Stimulated activated effector memory CD8-positive, alpha-beta T cell treated with anti-CD3 and anti-CD28 coated beads, Interleukin-12 subunit alpha, Interleukin-12 subunit beta, amount 100 ng/mL, for 72 hours (primary cell): ENCODE results near the gene SECISBP2L.

ENCODE experiments used
- ATAC-seq: fragments of 150-1000 bp; cut with Tn5 transposase; 2 replicates; pipeline ENCODE4 v1.10.0; 2021
- DNase-seq, 2 donors: peaks; one replicate each; pipeline ENCODE4 v3.0.0; 2021 to 2022; ENCODE audit warnings: low spot score in 2 of 2
- H3K27ac Mint-ChIP-seq: one replicate; pipeline ENCODE4 v1.8.0; 2022; ENCODE audit warnings: mild to moderate bottlenecking, mixed read lengths
- H3K36me3 Mint-ChIP-seq: one replicate; pipeline ENCODE4 v1.8.0; 2022; ENCODE audit warnings: mild to moderate bottlenecking, mixed read lengths
- H3K4me1 Mint-ChIP-seq: one replicate; pipeline ENCODE4 v1.8.0; 2022; ENCODE audit warnings: mixed read lengths
- H3K4me3 Mint-ChIP-seq: one replicate; pipeline ENCODE4 v1.8.0; 2022; ENCODE audit warnings: mild to moderate bottlenecking, mixed read lengths
- H3K9me3 Mint-ChIP-seq: one replicate; pipeline ENCODE4 v1.8.0; 2022; ENCODE audit warnings: mixed read lengths

SECISBP2L gene

DNA sequence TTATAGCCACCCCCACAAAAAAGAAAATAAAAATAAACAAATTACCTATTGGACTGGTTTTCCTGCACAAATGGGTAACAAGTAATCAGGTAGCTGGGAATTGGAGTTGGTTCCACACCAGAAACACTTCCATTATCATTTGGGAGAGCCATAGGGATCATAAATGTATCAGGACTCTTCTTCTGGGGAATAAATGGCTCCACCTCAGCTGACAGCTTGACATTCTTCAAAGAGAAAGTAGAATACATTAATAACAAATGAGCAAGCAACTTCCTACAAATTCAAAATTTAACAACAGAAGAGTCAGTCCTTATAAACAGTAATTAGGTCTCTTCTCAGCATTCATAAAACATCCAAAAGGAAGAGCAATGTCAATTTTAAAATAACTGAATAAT lies 8.7 kb downstream of the SECISBP2L start:
- H3K4me1 Mint-ChIP-seq = peaks cover 27% of the 10 kb centered on the region
- peak overlapping the region; percentile 74 for H3K27ac Mint-ChIP-seq
- H3K4me3 Mint-ChIP-seq = no peak overlapping the region
- H3K9me3 Mint-ChIP-seq = no peaks in the 10 kb centered on the region
- ATAC-seq = no peak
- H3K36me3 Mint-ChIP-seq = peaks cover 43% of the 10 kb centered on the region
- DNase-seq = no peak

DNA sequence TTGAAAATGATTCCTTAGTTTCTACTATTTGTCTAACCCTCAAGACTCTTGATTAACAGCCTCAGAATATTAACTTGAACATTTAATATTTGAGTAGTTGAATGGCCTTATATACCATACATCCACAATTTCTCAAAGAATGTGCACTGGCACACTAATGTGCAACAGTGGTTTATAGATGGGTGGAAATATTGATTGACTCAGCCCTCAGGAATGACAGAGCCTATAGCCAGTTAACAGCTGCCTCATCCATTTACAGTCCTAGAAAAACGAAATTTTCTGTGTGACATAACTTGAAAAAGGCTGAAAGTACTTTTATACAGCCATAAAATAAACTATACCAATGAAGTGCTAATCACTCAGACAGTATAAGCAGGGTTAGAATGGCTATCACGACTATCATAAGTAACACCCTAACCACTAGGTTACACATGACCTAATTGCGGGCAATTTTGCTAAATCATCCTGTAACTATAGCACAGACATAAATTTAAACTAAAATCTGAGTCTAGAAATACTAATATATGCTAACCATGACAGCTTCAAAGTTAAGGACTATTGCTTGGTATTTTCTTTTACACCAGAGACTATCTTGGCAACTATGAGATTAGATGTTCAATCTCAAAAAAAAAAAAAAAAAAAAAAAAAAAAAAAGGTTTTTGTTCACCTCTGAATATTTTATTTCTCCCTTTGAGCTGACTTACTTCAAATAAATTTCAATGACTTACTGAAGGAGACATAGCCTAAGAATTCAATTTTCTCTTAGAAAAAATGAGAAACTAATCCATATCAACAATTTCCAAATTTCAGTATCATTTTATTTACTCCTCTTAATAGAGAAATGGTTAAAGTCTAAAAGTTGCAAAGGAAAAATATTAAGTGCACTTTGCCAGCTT lies 9.3 kb downstream of the SECISBP2L start:
- H3K4me1 Mint-ChIP-seq = peaks cover 21% of the 10 kb centered on the region
- no peak for DNase-seq

DNA sequence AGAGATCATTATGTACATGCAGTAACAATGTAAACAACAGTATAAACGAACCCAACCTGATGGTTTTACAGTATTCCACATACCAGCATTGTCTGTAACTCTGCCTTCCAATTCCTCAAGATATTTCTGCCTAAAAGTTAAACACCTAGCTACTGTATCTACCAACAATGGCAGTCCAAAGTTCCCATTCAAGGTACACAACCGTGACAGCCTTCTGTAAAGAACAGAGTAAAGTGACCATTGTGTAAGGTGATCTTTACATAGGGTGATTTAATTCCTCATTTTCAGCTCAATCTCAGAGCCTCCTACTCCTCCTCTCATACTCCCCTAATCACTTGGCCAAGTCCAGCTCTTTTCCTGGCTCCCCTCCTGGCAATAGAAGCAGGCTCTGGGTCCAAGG lies 10.4 kb downstream of the SECISBP2L start:
- H3K4me3 Mint-ChIP-seq = no peak overlapping the region
- peaks cover 52% of the 10 kb centered on the region for H3K36me3 Mint-ChIP-seq
- no peaks in the 10 kb centered on the region for H3K9me3 Mint-ChIP-seq
- peak overlapping the region; percentile 63 for H3K27ac Mint-ChIP-seq
- DNase-seq = no peak
- ATAC-seq = no peak
- H3K4me1 Mint-ChIP-seq = peaks cover 14% of the 10 kb centered on the region

More for the DNA sequence above, 9.3 kb downstream of the SECISBP2L start:
- H3K4me3 Mint-ChIP-seq = no peak overlapping the region
- H3K9me3 Mint-ChIP-seq = no peaks in the 10 kb centered on the region
- peak; percentile 100 for ATAC-seq
- H3K27ac Mint-ChIP-seq = peak overlapping the region; percentile 74
- peaks cover 43% of the 10 kb centered on the region for H3K36me3 Mint-ChIP-seq

DNA sequence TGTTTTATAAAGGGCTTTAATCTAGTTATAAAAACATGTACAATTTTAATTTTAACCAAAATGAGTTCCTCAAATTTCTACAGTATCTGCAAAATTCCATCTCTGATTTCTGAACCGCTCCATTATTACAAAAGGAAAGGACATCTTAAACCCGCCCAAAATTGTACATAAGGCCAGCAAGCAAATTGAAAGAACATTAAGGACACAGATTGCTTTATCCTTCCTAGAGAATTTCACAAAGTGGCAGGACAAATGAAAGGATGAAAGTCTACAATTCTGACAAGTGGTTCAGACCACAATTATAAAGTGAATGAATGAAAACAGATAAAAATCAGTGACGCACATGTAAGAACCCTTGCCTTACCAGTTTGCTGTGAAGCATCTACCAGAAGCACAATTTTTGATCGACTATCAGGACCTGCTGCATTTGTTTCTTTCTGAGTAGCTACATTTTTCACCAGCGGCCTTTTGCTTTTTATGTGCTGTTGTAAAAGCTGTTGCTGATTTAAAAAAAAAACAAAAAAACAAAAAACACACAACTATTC lies 13.6 kb downstream of the SECISBP2L start:
- Mint-ChIP-seq H3K4me3 (no peak overlapping the region), H3K27ac (no peak overlapping the region), H3K4me1 (peaks cover 9% of the 10 kb centered on the region), H3K9me3 (no peaks in the 10 kb centered on the region), H3K36me3 (peaks cover 72% of the 10 kb centered on the region)
- no peak for DNase-seq
- ATAC-seq = no peak

DNA sequence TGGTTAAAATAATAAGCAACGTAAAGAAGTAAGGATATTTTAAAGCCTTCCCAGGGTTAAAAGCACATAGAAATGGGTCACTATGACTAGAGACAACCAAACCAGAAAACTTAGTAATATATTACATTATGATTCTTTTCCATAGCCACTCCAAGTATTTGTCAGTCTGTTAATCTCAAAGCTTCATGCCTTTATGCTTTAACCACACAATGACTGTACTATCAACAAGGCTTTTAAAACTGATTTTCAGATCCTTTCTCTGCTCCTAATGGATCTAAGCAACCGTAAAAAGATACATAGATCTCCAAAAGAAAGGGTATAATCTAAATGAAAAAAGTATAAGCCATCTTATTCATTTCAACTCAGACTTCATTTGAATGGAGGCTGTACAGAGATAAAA lies 14.4 kb downstream of the SECISBP2L start:
- Mint-ChIP-seq H3K4me1 (peaks cover 6% of the 10 kb centered on the region), H3K27ac (no peak overlapping the region), H3K9me3 (no peaks in the 10 kb centered on the region), H3K4me3 (no peak overlapping the region), H3K36me3 (peaks cover 76% of the 10 kb centered on the region)
- ATAC-seq = no peak
- no peak for DNase-seq

DNA sequence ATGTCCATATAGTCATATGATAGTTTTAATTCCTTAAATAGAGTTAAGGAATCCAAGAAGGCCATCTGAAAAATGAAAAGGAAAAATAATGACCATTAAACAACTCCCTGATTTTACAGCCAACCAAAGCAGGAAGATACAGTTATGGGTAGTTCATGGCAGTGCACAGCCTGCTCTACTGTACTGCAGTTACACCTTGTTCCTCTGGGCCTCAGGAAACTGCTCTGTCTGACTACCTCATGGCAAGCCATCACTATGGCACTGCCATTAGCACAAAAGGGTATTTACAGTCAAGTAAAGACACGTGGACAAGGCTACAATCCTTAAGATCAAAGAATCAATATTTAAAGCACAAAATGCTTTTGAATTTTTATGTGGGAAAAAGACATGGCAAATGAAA lies 19.5 kb downstream of the SECISBP2L start:
- DNase-seq (no peak), ATAC-seq (no peak)
- peaks cover 82% of the 10 kb centered on the region for H3K36me3 Mint-ChIP-seq
- no peak overlapping the region for H3K4me3 Mint-ChIP-seq
- H3K4me1 Mint-ChIP-seq = peaks cover 17% of the 10 kb centered on the region
- H3K27ac Mint-ChIP-seq = no peak overlapping the region
- no peaks in the 10 kb centered on the region for H3K9me3 Mint-ChIP-seq

DNA sequence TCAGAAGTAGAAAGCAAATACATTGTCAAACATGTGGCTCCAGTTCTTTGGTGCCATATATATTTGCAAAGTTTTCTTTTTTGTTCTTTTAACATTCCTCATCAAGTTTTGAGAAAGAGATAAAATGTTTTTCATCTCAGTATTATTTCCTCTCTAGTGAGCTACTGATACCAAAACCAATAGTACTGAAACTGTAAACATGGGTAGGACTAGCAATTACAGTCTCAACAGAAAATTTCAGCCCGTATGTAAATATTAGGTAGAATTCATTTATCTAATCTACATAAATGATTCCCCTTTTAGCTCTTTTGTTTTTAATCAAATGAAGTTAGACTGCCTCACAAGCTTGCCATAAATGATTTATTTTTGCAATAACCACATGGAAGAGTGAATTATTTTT lies 21.4 kb downstream of the SECISBP2L start:
- ATAC-seq (no peak), DNase-seq (no peak)
- H3K4me1 Mint-ChIP-seq = peaks cover 17% of the 10 kb centered on the region
- no peak overlapping the region for H3K27ac Mint-ChIP-seq
- H3K36me3 Mint-ChIP-seq = peaks cover 80% of the 10 kb centered on the region
- H3K4me3 Mint-ChIP-seq = no peak overlapping the region
- H3K9me3 Mint-ChIP-seq = no peaks in the 10 kb centered on the region

DNA sequence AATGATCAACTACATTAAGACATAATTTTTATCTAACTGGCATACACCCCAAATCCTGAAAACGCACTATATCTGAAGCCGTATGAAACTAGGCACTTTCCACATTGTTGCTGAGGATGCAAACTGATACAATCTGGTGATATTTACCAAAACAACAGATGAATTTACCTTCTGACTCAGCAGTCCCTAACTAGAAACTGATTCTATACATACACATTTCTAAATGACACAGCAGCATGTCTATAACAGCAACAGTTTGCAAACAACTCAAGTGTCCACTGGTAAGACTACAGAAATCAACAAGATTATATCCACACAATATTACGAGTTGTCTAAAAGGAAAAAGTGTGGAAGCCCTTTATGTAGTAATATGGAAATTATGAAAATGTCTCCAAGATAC lies 22.9 kb downstream of the SECISBP2L start:
- H3K4me3 Mint-ChIP-seq = no peak overlapping the region
- peak; percentile 93 for ATAC-seq
- no peak for DNase-seq
- no peaks in the 10 kb centered on the region for H3K9me3 Mint-ChIP-seq
- peak overlapping the region; percentile 69 for H3K27ac Mint-ChIP-seq
- peaks cover 74% of the 10 kb centered on the region for H3K36me3 Mint-ChIP-seq
- peaks cover 17% of the 10 kb centered on the region for H3K4me1 Mint-ChIP-seq

DNA sequence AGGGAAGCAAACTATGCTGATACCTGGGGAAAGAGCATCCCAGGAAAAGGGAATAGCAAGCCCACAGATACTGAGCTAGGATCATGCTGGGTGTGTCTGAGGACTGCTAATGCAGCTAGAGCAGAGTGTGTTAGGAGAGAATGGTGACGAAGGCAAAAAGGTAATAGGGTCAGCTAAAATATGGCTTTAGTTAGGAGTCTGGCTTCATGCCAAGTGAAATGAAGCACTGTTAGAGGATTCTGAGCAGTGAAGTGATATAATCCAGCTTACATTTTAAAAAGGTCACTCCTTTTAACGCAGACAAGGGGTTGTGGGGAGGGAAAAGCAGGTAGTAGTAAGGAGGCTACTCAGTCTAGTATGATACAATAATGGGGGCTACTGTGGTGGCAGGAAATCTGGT lies 30.4 kb downstream of the SECISBP2L start:
- H3K4me3 Mint-ChIP-seq = no peak overlapping the region
- no peak for DNase-seq
- H3K4me1 Mint-ChIP-seq = no peaks in the 10 kb centered on the region
- H3K36me3 Mint-ChIP-seq = peaks cover 64% of the 10 kb centered on the region
- no peaks in the 10 kb centered on the region for H3K9me3 Mint-ChIP-seq
- H3K27ac Mint-ChIP-seq = no peak overlapping the region
- no peak for ATAC-seq

DNA sequence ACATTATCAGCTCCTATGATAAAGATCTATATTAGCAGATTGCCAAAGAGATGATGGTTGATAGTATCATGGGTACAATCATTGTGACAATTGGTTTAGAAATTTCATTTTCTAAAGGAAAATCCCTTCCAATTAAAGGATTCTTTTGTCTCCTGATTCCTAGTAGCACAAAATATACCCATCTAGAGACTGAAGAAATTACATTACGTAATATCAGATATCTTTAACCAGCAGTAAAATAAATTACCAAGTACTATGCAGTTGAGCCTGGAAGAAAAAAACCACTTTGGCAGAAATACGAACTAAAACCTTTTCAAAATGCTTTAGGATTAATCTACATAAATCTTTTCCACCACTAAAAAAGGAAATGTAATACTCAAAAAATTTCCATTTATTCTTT lies 46.9 kb downstream of the SECISBP2L start:
- peaks cover 3% of the 10 kb centered on the region for H3K9me3 Mint-ChIP-seq
- DNase-seq = no peak
- no peak overlapping the region for H3K27ac Mint-ChIP-seq
- no peaks in the 10 kb centered on the region for H3K4me1 Mint-ChIP-seq
- ATAC-seq = no peak
- peaks cover 61% of the 10 kb centered on the region for H3K36me3 Mint-ChIP-seq
- H3K4me3 Mint-ChIP-seq = no peak overlapping the region

DNA sequence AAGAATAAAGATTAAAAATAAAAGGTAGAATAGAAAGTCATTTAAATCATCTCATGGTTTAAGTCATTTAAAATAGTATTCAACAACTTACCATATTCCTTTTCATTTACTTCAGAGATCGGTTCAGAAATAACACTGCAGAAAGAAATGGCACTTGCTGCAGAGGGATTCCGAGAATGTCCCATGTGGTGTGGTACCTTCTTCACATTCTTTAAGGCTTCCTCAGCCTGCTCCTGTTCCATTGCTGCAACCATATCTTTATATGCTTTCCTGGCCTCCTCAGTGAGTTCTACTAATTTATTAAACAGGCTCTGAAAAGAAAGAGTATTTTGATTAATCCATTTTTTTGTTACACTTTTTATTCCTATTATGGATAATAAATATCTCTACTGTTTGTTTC lies 50.0 kb downstream of the SECISBP2L start:
- ATAC-seq (no peak), DNase-seq (no peak)
- no peaks in the 10 kb centered on the region for H3K4me1 Mint-ChIP-seq
- no peak overlapping the region for H3K4me3 Mint-ChIP-seq
- H3K36me3 Mint-ChIP-seq = peaks cover 87% of the 10 kb centered on the region
- no peak overlapping the region for H3K27ac Mint-ChIP-seq
- no peaks in the 10 kb centered on the region for H3K9me3 Mint-ChIP-seq

DNA sequence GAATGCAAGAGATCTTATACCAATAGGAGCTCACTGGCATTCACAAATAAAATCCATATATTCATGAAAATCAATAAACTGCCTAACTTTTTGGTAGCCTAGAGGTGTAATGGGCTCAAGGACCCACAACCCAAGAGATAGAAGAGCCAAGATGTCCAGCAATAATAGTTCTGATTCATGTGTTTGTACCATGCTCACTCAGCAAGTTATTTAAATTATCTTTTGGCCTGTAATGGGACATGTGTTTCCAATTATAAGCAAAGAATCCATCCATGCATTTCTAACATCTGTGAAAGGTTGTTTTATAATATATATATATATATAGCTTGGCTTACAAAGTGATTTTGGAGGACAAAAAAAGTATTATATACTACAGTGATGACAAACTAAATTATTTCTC lies 52.9 kb downstream of the SECISBP2L start:
- no peak overlapping the region for H3K27ac Mint-ChIP-seq

DNA sequence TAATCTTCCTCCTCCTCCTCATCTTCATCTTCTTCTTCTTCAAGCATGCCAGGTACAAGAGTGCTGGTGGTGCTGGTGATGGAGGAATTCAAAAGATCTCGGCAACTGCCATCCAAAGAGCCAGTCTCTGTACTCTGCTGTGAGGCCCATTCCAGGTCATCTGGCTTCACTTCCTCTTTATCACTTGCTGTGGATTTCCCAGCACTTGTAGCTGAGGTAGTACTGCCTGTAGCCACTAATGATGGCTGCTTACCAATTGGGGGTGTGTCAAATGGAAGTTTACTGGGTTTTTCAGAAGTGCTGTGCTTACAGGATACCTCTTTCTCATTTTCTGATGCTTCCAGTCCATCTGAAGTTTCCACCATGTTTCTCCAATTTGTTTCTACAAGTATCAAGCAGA lies 53.7 kb downstream of the SECISBP2L start:
- ATAC-seq = no peak
- H3K4me1 Mint-ChIP-seq = no peaks in the 10 kb centered on the region
- peaks cover 71% of the 10 kb centered on the region for H3K36me3 Mint-ChIP-seq
- DNase-seq = no peak
- peak overlapping the region; percentile 21 for H3K27ac Mint-ChIP-seq
- no peaks in the 10 kb centered on the region for H3K9me3 Mint-ChIP-seq
- no peak overlapping the region for H3K4me3 Mint-ChIP-seq

More for the DNA sequence above, 52.9 kb downstream of the SECISBP2L start:
- Mint-ChIP-seq H3K36me3 (peaks cover 75% of the 10 kb centered on the region), H3K4me3 (no peak overlapping the region), H3K4me1 (no peaks in the 10 kb centered on the region), H3K9me3 (no peaks in the 10 kb centered on the region)
- no peak for ATAC-seq
- no peak for DNase-seq

DNA sequence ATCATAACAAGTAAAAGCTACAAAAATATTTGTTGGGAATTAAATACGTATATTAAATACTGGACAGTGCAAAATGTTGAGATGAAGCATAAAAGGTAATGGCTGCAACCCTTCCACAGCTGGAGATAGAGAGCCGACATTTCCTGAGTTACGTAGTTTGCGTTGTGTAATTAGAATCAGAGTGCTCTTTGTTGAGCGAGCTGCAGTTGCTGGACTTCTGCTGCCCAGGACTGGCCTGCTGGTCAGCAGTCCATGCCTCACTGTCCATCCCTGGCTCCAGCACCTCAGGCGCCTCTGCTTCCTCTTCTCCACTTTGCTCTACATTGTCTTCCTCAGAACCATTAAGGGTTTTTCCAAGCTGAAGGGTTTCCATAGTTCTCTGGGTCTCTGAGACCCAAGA lies 54.1 kb downstream of the SECISBP2L start:
- Mint-ChIP-seq H3K36me3 (peaks cover 66% of the 10 kb centered on the region), H3K9me3 (no peaks in the 10 kb centered on the region), H3K4me3 (no peak overlapping the region), H3K4me1 (no peaks in the 10 kb centered on the region), H3K27ac (peak overlapping the region; percentile 21)
- ATAC-seq = no peak
- no peak for DNase-seq

DNA sequence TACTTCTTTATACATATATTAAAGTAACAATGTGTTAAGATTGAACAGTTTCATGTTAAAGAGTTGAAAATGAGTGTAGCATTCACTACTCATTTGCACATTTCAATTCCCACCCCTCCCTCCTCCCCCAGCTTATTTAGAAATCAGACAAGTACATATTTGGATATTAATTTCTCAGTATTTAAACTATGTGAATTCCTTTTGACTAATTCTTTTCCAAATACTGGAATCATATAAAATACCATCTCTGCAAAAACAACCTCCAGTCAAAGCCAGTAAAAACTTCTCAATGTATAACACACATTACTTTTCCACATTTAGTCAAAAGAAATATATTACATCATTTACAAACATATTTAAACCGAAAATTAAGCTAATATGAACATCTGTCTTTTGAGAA lies 57.1 kb downstream of the SECISBP2L start:
- peaks cover 37% of the 10 kb centered on the region for H3K36me3 Mint-ChIP-seq
- no peak for ATAC-seq
- no peak overlapping the region for H3K4me3 Mint-ChIP-seq
- no peaks in the 10 kb centered on the region for H3K9me3 Mint-ChIP-seq
- no peaks in the 10 kb centered on the region for H3K4me1 Mint-ChIP-seq
- DNase-seq = no peak
- H3K27ac Mint-ChIP-seq = no peak overlapping the region

DNA sequence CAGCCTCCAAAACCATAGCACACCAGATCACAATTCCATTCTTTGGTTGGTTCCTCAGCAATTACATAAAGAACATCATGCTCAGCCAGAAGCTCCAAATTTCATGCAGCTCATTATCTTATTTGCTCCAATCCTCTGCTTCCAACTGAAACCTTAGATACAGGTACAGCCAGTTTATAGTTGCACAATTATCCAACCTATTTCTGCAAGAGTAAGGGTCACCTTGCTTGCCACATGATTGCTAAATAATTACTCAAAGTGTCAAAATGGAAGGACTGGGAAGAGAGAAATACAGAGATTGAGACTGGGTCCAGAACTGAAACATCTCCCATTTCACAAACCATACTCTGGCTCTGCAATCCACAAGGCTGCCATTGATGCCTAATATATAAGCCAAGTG lies 59.1 kb downstream of the SECISBP2L start:
- no peak for ATAC-seq

More for the DNA sequence above, 59.1 kb downstream of the SECISBP2L start:
- no peaks in the 10 kb centered on the region for H3K4me1 Mint-ChIP-seq
- no peak for DNase-seq
- H3K27ac Mint-ChIP-seq = peak overlapping the region; percentile 34
- no peak overlapping the region for H3K4me3 Mint-ChIP-seq
- H3K36me3 Mint-ChIP-seq = peaks cover 19% of the 10 kb centered on the region
- H3K9me3 Mint-ChIP-seq = no peaks in the 10 kb centered on the region
